K562 (cell line): Measurements from ENCODE around the gene MEF2D. TPM values are rescaled to one million over a fixed set of nuclear protein-coding genes. Genes with fewer than 3 reads are reported as not detected.

Source experiments
- FOXP1 ChIP-seq: sonication (generic); formaldehyde crosslinking; IDR thresholded peaks from 2 replicates; pipeline ENCODE4 v1.8.0; 2022; ENCODE audit warnings: mild to moderate bottlenecking, missing genetic modification reagents
- MBD2 ChIP-seq: sonication (generic); IDR thresholded peaks from 2 replicates; pipeline ENCODE4 v1.6.1; 2016; ENCODE audit warnings: low read depth, borderline replicate concordance
- POLR2B ChIP-seq: fragments of 450-650 bp; IDR thresholded peaks from 2 replicates; pipeline ENCODE4 v1.6.1; 2018; ENCODE audit warnings: low read depth; ENCODE audit not compliant: partially characterized antibody
- TBL1XR1 ChIP-seq, 2 experiments: IDR thresholded peaks; 2 replicates each; pipeline ENCODE4 v1.6.1; 2012; ENCODE audit warnings: improper control_type of control experiment in 2 of 2, low read length in 2 of 2, mild to moderate bottlenecking in 1 of 2
- TEAD4 ChIP-seq, 2 experiments: sonication (generic) in 1 of 2; formaldehyde crosslinking in 1 of 2; IDR thresholded peaks; 2 replicates each; pipeline versions ENCODE4 v1.6.1 to v1.8.0; 2012 to 2022; ENCODE audit warnings: borderline replicate concordance in 1 of 2, inconsistent platforms in 1 of 2, low read length in 1 of 2, mild to moderate bottlenecking in 1 of 2, missing genetic modification reagents in 1 of 2
- USF1 ChIP-seq: sonication (generic); formaldehyde crosslinking; IDR thresholded peaks from 2 replicates; pipeline ENCODE4 v1.9.0; 2022; ENCODE audit warnings: mild to moderate bottlenecking, missing genetic modification reagents
- ZNF592 ChIP-seq: fragments of 450-650 bp; IDR thresholded peaks from 2 replicates; pipeline ENCODE4 v1.6.1; 2017; ENCODE audit warnings: antibody characterized with exemption, mild to moderate bottlenecking
- polyA plus RNA-seq, 8 experiments: library from polyadenylated mRNA; depleted of rRNA in 4 of 8; stranded (reverse) in 5 of 8; unstranded in 3 of 8; fragments of >200 nt; fragmentation: Nextera tagmentation in 2 of 8; fragmentation: Illumina TruSeq in 1 of 8; extraction: Ambion mirVana in 2 of 8; extraction: Trizol in 1 of 8; gene quantifications; 2 replicates each; pipeline versions ENCODE4 v1.2.1 to v1.2.3, GENCODE V29; 2011 to 2014; ENCODE audit warnings: inconsistent platforms in 1 of 8, missing spikeins in 1 of 8
- total RNA-seq, 7 experiments: library from RNA; depleted of rRNA in 6 of 7; stranded (reverse); fragments of >200 nt in 6 of 7; fragmentation: Illumina TruSeq in 2 of 7; extraction: Trizol in 2 of 7; gene quantifications; 2 replicates each; pipeline versions ENCODE4 v1.2.1 to v1.2.3, GENCODE V29; 2011 to 2021; ENCODE audit warnings: low replicate concordance in 1 of 7
- TF ChIP-seq, protein P1 (sequence below): sonication (generic); formaldehyde crosslinking; IDR thresholded peaks from 2 replicates; pipeline ENCODE4 v1.8.1; 2023; ENCODE audit warnings: mild to moderate bottlenecking, missing genetic modification reagents
- TF ChIP-seq, protein P2 (sequence below): fragments of 250-450 bp; sonication (Bioruptor Pico); IDR thresholded peaks from 2 replicates; pipeline ENCODE4 v1.5.0; 2021; ENCODE audit warnings: mild to moderate bottlenecking, moderate library complexity
- TF ChIP-seq, protein P3 (sequence below): fragments of 250-450 bp; sonication (Bioruptor Pico); IDR thresholded peaks from 2 replicates; pipeline ENCODE4 v1.4.0; 2020; ENCODE audit warnings: mild to moderate bottlenecking
- TF ChIP-seq, protein P4 (sequence below): fragments of 250-450 bp; sonication (Bioruptor Pico); IDR thresholded peaks from 2 replicates; pipeline ENCODE4 v1.8.0; 2021; ENCODE audit warnings: mild to moderate bottlenecking, moderate library complexity

MEF2D gene
- total and polyA plus RNA-seq, 9 of the 15 experiments (the other 6 are each of a cell fraction or from before 2014, with no cell fraction given) = 0.10 to 19.5 (median 2.6) TPM

GRCh38 chr1:156504821-156505678 lies 4.5 kb upstream of the MEF2D start (continued):
- TF ChIP-seq ZNF592 (peak; percentile 82), TBL1XR1 (IDR thresholded peaks at IDR 0.05; ENCODE audit: low read length in 2 of 2) (peak; percentile 44 to 86; a peak in 2 of 4 replicates), FOXP1 (CRISPR knock-in tag) (peak; percentile 81; the same call in 1 of the 2 replicates), MBD2 (peak; percentile 70; the same call in 1 of the 2 replicates), USF1 (CRISPR knock-in tag) (peak; percentile 88), POLR2B (no peak), TEAD4 (IDR thresholded peaks at IDR 0.05; ENCODE audit: low read length) (peak; percentile 29; the same call in 1 of the 2 replicates), TEAD4 (CRISPR knock-in tag; IDR thresholded peaks at IDR 0.05; ENCODE audit: borderline replicate concordance) (no peak)
- TF ChIP-seq, protein P1, sequence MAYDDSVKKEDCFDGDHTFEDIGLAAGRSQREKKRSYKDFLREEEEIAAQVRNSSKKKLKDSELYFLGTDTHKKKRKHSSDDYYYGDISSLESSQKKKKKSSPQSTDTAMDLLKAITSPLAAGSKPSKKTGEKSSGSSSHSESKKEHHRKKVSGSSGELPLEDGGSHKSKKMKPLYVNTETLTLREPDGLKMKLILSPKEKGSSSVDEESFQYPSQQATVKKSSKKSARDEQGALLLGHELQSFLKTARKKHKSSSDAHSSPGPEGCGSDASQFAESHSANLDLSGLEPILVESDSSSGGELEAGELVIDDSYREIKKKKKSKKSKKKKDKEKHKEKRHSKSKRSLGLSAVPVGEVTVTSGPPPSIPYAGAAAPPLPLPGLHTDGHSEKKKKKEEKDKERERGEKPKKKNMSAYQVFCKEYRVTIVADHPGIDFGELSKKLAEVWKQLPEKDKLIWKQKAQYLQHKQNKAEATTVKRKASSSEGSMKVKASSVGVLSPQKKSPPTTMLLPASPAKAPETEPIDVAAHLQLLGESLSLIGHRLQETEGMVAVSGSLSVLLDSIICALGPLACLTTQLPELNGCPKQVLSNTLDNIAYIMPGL (CRISPR knock-in tag) = peak; percentile 79; the same call in 1 of the 2 replicates
- TF ChIP-seq, protein P2, sequence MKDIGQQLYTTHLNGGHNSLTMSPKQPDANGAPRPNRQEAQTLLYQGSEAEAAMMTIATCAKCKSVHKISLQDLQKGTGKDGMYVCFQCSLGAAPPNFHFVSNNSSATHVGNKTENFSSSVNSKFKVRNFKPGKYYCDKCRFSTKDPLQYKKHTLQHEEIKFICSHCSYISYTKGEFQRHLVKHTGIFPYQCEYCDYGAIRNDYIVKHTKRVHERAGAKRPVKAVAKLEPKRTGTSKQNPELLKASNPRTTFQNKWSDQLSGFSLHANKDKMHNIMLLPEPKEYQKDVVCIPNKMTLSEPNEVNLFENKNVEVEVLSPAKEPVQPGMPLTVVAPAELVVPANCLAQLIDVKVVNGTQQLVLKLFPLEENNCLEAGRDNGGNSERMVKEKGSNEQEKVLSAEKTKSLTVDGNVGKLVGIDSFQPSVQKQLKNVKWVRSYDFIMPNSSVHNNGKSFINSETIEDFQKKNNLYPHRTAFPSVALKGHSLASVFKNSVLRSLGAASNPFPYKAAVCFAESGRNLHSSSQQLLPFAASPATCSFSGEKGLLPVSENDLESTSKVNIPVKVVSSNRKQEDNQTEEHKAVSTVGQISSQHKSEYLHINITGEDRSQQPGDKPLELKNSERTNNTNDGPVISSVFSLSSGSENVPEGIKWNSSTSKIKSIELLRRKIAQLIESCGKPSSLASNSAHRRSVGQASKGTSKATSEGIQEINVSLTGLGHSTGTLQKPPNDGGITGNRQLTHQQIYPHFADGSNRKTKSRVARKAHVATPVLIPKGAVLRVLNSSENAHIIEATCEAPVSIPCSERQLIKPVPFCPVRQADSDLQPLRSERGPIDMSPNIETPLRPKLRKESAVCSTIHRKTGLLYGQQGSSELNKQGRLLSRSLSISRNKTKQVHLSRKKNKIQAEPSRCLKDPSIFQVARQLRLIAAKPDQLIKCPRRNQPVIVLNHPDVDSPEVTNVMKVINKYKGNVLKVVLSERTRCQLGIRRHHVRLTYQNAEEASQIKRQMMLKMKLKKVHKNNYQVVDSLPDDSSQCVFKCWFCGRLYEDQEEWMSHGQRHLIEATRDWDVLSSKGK (CRISPR knock-in tag) = no peak
- TF ChIP-seq, protein P3, sequence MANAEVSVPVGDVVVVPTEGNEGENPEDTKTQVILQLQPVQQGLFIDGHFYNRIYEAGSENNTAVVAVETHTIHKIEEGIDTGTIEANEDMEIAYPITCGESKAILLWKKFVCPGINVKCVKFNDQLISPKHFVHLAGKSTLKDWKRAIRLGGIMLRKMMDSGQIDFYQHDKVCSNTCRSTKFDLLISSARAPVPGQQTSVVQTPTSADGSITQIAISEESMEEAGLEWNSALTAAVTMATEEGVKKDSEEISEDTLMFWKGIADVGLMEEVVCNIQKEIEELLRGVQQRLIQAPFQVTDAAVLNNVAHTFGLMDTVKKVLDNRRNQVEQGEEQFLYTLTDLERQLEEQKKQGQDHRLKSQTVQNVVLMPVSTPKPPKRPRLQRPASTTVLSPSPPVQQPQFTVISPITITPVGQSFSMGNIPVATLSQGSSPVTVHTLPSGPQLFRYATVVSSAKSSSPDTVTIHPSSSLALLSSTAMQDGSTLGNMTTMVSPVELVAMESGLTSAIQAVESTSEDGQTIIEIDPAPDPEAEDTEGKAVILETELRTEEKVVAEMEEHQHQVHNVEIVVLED (CRISPR knock-in tag) = peak; percentile 63
- TF ChIP-seq, protein P4, sequence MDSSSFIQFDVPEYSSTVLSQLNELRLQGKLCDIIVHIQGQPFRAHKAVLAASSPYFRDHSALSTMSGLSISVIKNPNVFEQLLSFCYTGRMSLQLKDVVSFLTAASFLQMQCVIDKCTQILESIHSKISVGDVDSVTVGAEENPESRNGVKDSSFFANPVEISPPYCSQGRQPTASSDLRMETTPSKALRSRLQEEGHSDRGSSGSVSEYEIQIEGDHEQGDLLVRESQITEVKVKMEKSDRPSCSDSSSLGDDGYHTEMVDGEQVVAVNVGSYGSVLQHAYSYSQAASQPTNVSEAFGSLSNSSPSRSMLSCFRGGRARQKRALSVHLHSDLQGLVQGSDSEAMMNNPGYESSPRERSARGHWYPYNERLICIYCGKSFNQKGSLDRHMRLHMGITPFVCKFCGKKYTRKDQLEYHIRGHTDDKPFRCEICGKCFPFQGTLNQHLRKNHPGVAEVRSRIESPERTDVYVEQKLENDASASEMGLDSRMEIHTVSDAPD (CRISPR knock-in tag) = no peak
